ENCODE data around the gene PSME2.

The PSME2 gene

GRCh38 chr14:24139272-24139934 is 7.0 kb downstream of the PSME2 start:
- TF ChIP-seq GATA1 (IDR thresholded peaks at IDR 0.05; ENCODE audit: low read depth, low read length) = no peak
- no peak for TF ChIP-seq POLR2A (IDR thresholded peaks at IDR 0.05; ENCODE audit: low read length)
- DNase-seq = no peak

DNA sequence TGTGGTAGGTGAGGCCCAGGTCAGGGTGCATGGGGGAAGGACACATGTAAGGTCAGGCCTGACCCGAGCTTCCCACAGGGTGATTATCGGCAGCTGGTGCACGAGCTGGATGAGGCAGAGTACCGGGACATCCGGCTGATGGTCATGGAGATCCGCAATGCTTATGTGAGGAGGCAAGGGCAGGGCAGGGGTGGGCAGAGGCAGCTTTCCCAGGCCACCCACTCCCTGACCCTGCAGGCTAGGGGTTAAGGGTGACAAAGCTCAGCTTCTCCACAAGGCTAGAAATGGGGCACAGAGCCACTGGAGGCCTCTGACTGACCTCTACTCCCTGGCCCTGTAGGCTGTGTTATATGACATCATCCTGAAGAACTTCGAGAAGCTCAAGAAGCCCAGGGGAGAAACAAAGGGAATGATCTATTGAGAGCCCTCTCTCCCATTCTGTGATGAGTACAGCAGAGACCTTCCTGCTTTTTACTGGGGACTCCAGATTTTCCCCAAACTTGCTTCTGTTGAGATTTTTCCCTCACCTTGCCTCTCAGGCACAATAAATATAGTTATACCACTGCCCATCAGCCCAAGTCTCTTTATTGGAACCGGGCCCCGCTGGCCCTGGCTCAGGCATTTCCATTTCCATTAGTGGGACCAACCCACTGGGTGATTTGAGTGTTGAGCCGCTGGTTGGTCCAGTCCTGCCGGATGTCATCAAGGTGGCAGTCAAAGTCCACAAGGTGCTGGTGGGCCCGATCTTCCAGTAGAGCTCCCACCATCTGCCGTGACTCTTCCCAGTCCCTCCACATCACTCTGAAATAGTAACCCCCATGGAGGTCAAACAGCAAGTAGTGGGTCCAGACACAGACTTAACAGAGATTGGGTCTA is 7.8 kb downstream of the PSME2 start:
- TF ChIP-seq GATA1 (IDR thresholded peaks at IDR 0.05; ENCODE audit: low read depth, low read length) = no peak
- no peak for TF ChIP-seq POLR2A (IDR thresholded peaks at IDR 0.05; ENCODE audit: low read length)

GRCh38 chr14:24137529-24138395 is 8.6 kb downstream of the PSME2 start:
- no peak for TF ChIP-seq POLR2A (IDR thresholded peaks at IDR 0.05; ENCODE audit: low read length)
- no peak for TF ChIP-seq GATA1 (IDR thresholded peaks at IDR 0.05; ENCODE audit: low read depth, low read length)
- DNase-seq = no peak

More for the DNA sequence above, 7.8 kb downstream of the PSME2 start:
- no peak for DNase-seq

GRCh38 chr14:24136684-24137528 is 9.5 kb downstream of the PSME2 start:
- TF ChIP-seq GATA1 (IDR thresholded peaks at IDR 0.05; ENCODE audit: low read depth, low read length) (no peak), POLR2A (IDR thresholded peaks at IDR 0.05; ENCODE audit: low read length) (no peak)
- DNase-seq = no peak

GRCh38 chr14:24135834-24136683 is 10.4 kb downstream of the PSME2 start, which contains the start of gene PSME1:
Gene PSME1, plus strand, starts transcription at chr14:24136194. Its CDS starts 69 bp downstream, at chr14:24136263.
- TF ChIP-seq POLR2A (IDR thresholded peaks at IDR 0.05; ENCODE audit: low read length) = peak; percentile 68
- TF ChIP-seq GATA1 (IDR thresholded peaks at IDR 0.05; ENCODE audit: low read depth, low read length) = no peak
- DNase-seq = peak; percentile 95 to 98

DNA sequence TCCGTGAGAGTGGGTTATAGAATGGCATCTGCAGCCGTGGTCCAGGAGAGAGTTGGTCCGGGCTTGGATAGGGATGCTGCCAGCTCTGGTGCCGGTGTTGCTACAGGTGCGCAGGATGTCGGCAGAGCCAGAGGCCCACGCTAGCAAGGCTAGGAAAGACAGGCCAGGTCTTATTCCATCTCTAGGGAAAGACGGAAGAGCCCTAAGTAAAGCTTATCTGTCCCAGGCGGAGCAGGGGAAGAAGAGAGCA is 10.9 kb downstream of the PSME2 start:
- DNase-seq = no peak
- TF ChIP-seq POLR2A (IDR thresholded peaks at IDR 0.05; ENCODE audit: low read length) (no peak), GATA1 (IDR thresholded peaks at IDR 0.05; ENCODE audit: low read depth, low read length) (no peak)

GRCh38 chr14:24133735-24134134 is 12.7 kb downstream of the PSME2 start:
- TF ChIP-seq POLR2A (IDR thresholded peaks at IDR 0.05; ENCODE audit: low read length) = no peak
- DNase-seq = no peak

DNA sequence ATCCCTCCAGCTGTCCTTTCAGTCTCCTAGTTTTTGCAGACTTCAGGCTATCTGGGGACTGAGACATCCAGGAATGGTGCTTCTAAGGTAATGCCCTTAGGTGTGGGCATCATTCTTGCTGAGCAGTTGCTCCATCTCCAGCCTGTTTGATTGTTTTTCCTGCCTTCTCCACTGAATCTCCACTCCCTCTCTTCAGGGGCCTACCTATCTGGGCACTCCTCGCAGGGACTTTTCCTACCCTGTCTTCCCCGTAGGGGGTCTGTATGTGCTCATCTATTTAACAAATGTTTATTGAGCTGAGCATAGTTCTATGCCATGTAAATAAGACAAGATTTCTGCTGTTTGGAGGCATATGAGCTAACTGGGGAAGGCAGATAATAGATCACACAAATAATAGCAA is 13.4 kb downstream of the PSME2 start:
- no peak for DNase-seq
- TF ChIP-seq POLR2A (IDR thresholded peaks at IDR 0.05; ENCODE audit: low read length) (no peak), GATA1 (IDR thresholded peaks at IDR 0.05; ENCODE audit: low read depth, low read length) (no peak)

- no peak for TF ChIP-seq POLR2A (IDR thresholded peaks at IDR 0.05; ENCODE audit: low read length)
- TF ChIP-seq GATA1 (IDR thresholded peaks at IDR 0.05; ENCODE audit: low read depth, low read length) = no peak
- no peak for DNase-seq
Observed at GRCh38 chr14:24132061-24132685, 14.2 kb downstream of the PSME2 start.

GRCh38 chr14:24131549-24131966 is 14.9 kb downstream of the PSME2 start:
- TF ChIP-seq POLR2A (IDR thresholded peaks at IDR 0.05; ENCODE audit: low read length) (no peak), GATA1 (IDR thresholded peaks at IDR 0.05; ENCODE audit: low read depth, low read length) (no peak)

DNA sequence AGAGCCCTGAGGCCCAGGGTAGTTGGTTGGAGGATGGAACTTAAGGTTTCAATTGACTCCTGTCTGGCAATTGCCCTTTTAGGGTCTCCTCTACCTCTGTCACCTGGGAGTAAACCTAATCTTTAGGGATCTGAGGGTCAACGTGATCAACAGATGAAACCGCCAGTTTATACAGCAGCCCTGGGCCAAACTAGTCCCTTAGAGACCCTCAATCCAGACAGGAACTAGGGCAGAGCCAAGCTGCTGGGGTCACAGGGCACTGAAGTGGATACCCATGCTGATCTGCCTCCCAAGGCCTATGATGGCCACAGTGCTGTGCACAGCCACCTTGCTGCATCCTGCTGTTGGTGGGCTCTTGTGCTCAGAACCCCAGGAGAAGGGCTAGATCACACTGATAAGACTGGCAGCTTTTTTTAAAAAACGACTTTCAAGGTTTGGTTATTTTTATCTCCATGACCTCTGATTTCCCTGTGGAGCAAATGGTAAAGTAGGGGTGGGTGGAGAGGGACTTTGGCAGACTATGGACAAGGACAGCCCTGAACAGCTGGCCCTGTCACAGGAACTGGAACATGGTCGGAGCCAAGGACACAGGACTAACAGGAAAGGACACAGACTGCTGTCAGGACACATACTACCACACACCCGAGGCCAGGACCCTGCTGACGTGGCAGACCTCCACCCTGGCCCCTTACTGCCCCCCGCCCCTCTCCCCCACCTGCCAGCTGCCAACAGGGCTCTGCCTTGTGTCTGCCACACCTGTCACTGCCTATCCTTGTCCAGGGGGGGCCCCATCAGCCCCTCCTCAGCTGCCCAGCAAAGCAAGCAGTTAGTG is 15.5 kb downstream of the PSME2 start:
- no peak for TF ChIP-seq POLR2A (IDR thresholded peaks at IDR 0.05; ENCODE audit: low read length)
- TF ChIP-seq GATA1 (IDR thresholded peaks at IDR 0.05; ENCODE audit: low read depth, low read length) = no peak
- no peak for DNase-seq

More at GRCh38 chr14:24131549-24131966, 14.9 kb downstream of the PSME2 start:
- no peak for DNase-seq
